GM23338 (cell line): ENCODE data around the gene APPBP2. TPM values are rescaled to one million over a fixed set of nuclear protein-coding genes. Genes with fewer than 3 reads are reported as not detected.

Source experiments
- ATAC-seq: fragments of 200-7000 bp; cut with Tn5 transposase; 3 replicates; pipeline ENCODE4 v1.9.1; 2020
- DNase-seq: peaks from one replicate; pipeline ENCODE4 v3.0.0-alpha.2; 2015; ENCODE audit warnings: low spot score
- H2AFZ ChIP-seq: fragments of 200-600 bp; sonication (generic); 2 replicates; pipeline ENCODE4 v1.8.0; 2016; ENCODE audit warnings: antibody characterized with exemption, mild to moderate bottlenecking, moderate library complexity
- H3F3A ChIP-seq: fragments of 200-600 bp; sonication (generic); replicated peaks from 2 replicates; pipeline ENCODE4 v1.8.0; 2017; ENCODE audit warnings: antibody characterized with exemption, mixed run types, low read depth
- H3K27ac ChIP-seq: fragments of 200-600 bp; sonication (generic); 2 replicates; pipeline ENCODE4 v1.6.1; 2016; ENCODE audit warnings: low read depth
- H3K27me3 ChIP-seq: fragments of 200-600 bp; sonication (generic); 2 replicates; pipeline ENCODE4 v1.8.0; 2016; ENCODE audit warnings: mild to moderate bottlenecking, mixed run types, moderate library complexity; ENCODE audit not compliant: insufficient read depth
- H3K36me3 ChIP-seq: fragments of 200-600 bp; sonication (generic); 2 replicates; pipeline ENCODE4 v1.8.0; 2016; ENCODE audit warnings: mild to moderate bottlenecking; ENCODE audit not compliant: insufficient read depth
- H3K4me1 ChIP-seq: fragments of 200-600 bp; sonication (generic); 2 replicates; pipeline ENCODE4 v1.8.0; 2016; ENCODE audit warnings: mild to moderate bottlenecking, moderate library complexity; ENCODE audit not compliant: insufficient read depth
- H3K4me2 ChIP-seq: fragments of 200-600 bp; sonication (generic); 2 replicates; pipeline ENCODE4 v1.7.1; 2017; ENCODE audit warnings: mixed run types
- H3K4me3 ChIP-seq: fragments of 200-600 bp; sonication (generic); 2 replicates; pipeline ENCODE4 v1.6.1; 2016; ENCODE audit warnings: mixed run types
- H3K79me2 ChIP-seq: fragments of 200-600 bp; sonication (generic); replicated peaks from 2 replicates; pipeline ENCODE4 v1.8.0; 2017; ENCODE audit warnings: mild to moderate bottlenecking; ENCODE audit not compliant: insufficient read depth
- H3K9me2 ChIP-seq: fragments of 200-600 bp; sonication (generic); 2 replicates; pipeline ENCODE4 v1.8.0; 2017; ENCODE audit not compliant: insufficient read depth
- H4K20me1 ChIP-seq: fragments of 200-600 bp; sonication (generic); replicated peaks from 2 replicates; pipeline ENCODE4 v1.8.0; 2017; ENCODE audit warnings: mild to moderate bottlenecking; ENCODE audit not compliant: insufficient read depth
- H3K27ac Mint-ChIP-seq: 2 replicates; pipeline ENCODE4 v1.8.0; 2020; ENCODE audit warnings: inconsistent platforms, mild to moderate bottlenecking, moderate library complexity, mixed read lengths
- H3K27me3 Mint-ChIP-seq: 3 replicates; pipeline ENCODE4 v1.8.0; 2022; ENCODE audit warnings: low read depth, mild to moderate bottlenecking, moderate library complexity, mixed read lengths, inconsistent platforms; ENCODE audit not compliant: insufficient read depth, poor library complexity
- H3K36me3 Mint-ChIP-seq: 3 replicates; pipeline ENCODE4 v1.8.0; 2021; ENCODE audit warnings: low read depth, mild to moderate bottlenecking, inconsistent platforms, moderate library complexity, mixed read lengths
- H3K4me1 Mint-ChIP-seq: 3 replicates; pipeline ENCODE4 v1.8.0; 2020; ENCODE audit warnings: mild to moderate bottlenecking, inconsistent platforms, mixed read lengths
- H3K4me3 Mint-ChIP-seq: 3 replicates; pipeline ENCODE4 v1.8.0; 2021; ENCODE audit warnings: moderate library complexity, mild to moderate bottlenecking, inconsistent platforms, mixed read lengths
- H3K9me3 Mint-ChIP-seq: 3 replicates; pipeline ENCODE4 v1.8.0; 2020; ENCODE audit warnings: moderate library complexity, mild to moderate bottlenecking, inconsistent platforms, mixed read lengths
- CREB1 ChIP-seq: fragments of 250-450 bp; sonication (Bioruptor Pico); IDR thresholded peaks from 2 replicates; pipeline ENCODE4 v1.5.0; 2020; ENCODE audit warnings: low read depth, mild to moderate bottlenecking, moderate library complexity
- EZH2 ChIP-seq: fragments of 200-600 bp; sonication (generic); IDR thresholded peaks from one replicate; pipeline ENCODE4 v1.8.0; 2017; ENCODE audit warnings: antibody characterized with exemption, mild to moderate bottlenecking, low read depth; ENCODE audit not compliant: unreplicated experiment
- EZH2phosphoT487 ChIP-seq: fragments of 200-600 bp; sonication (generic); IDR thresholded peaks from one replicate; pipeline ENCODE4 v1.8.1; 2018; ENCODE audit warnings: antibody characterized with exemption; ENCODE audit not compliant: unreplicated experiment
- JUNB ChIP-seq: IDR thresholded peaks from one replicate; pipeline ENCODE4 v1.6.1; 2016; ENCODE audit warnings: antibody characterized with exemption; ENCODE audit not compliant: unreplicated experiment
- NANOG ChIP-seq: IDR thresholded peaks from 2 replicates; pipeline ENCODE4 v1.6.1; 2016; ENCODE audit warnings: antibody characterized with exemption, borderline replicate concordance
- ZNF114 ChIP-seq: fragments of 250-450 bp; sonication (Bioruptor Pico); IDR thresholded peaks from 2 replicates; pipeline ENCODE4 v1.5.0; 2020; ENCODE audit warnings: mild to moderate bottlenecking, moderate library complexity
- polyA plus RNA-seq: library from polyadenylated mRNA; unstranded; fragments of >200 nt; fragmentation: Nextera tagmentation; extraction: Ambion mirVana; gene quantifications from 2 replicates; pipeline ENCODE4 v1.2.1, GENCODE V29; 2016
- total RNA-seq: library from RNA; depleted of rRNA; stranded (reverse); fragments of >200 nt; shearing (Covaris generic); gene quantifications from 2 replicates; pipeline ENCODE4 v1.2.3, GENCODE V29; 2014
- TF ChIP-seq, protein P1 (sequence below): IDR thresholded peaks from 2 replicates; pipeline ENCODE4 v1.6.1; 2016; ENCODE audit warnings: antibody characterized with exemption
- TF ChIP-seq, protein P2 (sequence below): fragments of 250-450 bp; sonication (Bioruptor Pico); IDR thresholded peaks from 2 replicates; pipeline ENCODE4 v1.5.0; 2020; ENCODE audit warnings: mild to moderate bottlenecking, moderate library complexity

The APPBP2 gene
- total and polyA plus RNA-seq, 2 experiments from 2014 or later, result 9.3 to 15.0 TPM

DNA sequence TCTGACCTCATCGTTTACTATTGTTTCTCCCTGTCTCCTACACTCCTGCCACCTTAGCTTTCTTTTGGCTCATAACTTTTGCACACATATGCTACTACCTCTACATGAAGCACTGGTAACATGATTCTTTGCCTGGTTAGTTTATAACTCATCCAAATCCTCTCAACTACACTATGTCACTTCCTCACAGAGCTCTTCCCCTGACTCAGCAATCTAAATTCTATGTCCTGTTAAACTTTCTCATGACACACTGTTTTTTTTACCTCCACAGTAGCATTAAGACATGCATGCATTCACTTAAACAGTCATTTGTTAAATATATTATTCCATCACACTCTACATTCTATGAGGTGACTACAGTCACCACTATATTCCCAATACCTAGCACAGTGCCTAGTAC, 19.7 kb downstream of the APPBP2 start:
- Histone ChIP-seq H3K27ac (no peak overlapping the region), H3K4me2 (no peak overlapping the region), H3K79me2 (peaks cover 100% of the 10 kb centered on the region), H3K4me1 (no peaks in the 10 kb centered on the region), H3K9me2 (no peaks in the 10 kb centered on the region), H2AFZ (no peak overlapping the region), H3F3A (no peaks in the 10 kb centered on the region), H4K20me1 (peaks cover 24% of the 10 kb centered on the region), H3K4me3 (no peak overlapping the region), H3K36me3 (no peaks in the 10 kb centered on the region), H3K27me3 (no peaks in the 10 kb centered on the region)
- H3K27ac Mint-ChIP-seq, result peak overlapping the region; percentile 20
- H3K27me3 Mint-ChIP-seq, result peaks cover 2% of the 10 kb centered on the region
- no peak overlapping the region for H3K4me3 Mint-ChIP-seq
- no peak for TF ChIP-seq EZH2
- TF ChIP-seq, protein P1, sequence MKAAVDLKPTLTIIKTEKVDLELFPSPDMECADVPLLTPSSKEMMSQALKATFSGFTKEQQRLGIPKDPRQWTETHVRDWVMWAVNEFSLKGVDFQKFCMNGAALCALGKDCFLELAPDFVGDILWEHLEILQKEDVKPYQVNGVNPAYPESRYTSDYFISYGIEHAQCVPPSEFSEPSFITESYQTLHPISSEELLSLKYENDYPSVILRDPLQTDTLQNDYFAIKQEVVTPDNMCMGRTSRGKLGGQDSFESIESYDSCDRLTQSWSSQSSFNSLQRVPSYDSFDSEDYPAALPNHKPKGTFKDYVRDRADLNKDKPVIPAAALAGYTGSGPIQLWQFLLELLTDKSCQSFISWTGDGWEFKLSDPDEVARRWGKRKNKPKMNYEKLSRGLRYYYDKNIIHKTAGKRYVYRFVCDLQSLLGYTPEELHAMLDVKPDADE, result no peak
- TF ChIP-seq NANOG, result no peak
- TF ChIP-seq JUNB, result no peak
- no peak for TF ChIP-seq CREB1
- no peak for ATAC-seq
- no peak for DNase-seq
- H3K36me3 Mint-ChIP-seq, result peaks cover 2% of the 10 kb centered on the region; the same call in 1 of the 3 replicates
- no peaks in the 10 kb centered on the region for H3K9me3 Mint-ChIP-seq
- H3K4me1 Mint-ChIP-seq, result peaks cover 3% of the 10 kb centered on the region; the same call in 1 of the 3 replicates

DNA sequence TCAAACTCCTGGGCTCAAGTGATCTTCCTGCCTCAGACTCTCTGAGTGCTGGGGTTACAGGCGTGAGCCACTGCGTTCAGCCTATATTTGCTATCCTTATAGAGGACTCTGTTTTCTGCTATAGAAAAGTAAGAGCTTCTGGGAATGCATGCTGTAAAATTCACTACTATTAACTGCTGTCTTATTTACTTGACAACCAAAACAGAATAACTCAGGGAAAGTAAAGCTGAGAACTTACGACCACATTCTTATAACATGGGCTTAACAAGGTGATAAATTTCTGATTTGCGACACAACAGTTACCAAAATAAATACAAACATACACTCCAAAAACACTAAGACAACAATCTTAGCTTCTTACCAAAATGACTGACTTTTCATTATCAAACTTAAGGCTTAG, 23.9 kb downstream of the APPBP2 start:
- no peaks in the 10 kb centered on the region for H3K27me3 Mint-ChIP-seq

More for the DNA sequence above, 23.9 kb downstream of the APPBP2 start:
- peaks cover 3% of the 10 kb centered on the region; the same call in 1 of the 3 replicates for H3K4me1 Mint-ChIP-seq
- no peaks in the 10 kb centered on the region for H3K9me2 ChIP-seq
- no peak overlapping the region for H2AFZ ChIP-seq
- H3K4me2 ChIP-seq, result no peak overlapping the region
- H3K36me3 Mint-ChIP-seq, result peaks cover 23% of the 10 kb centered on the region
- no peak overlapping the region for H3K4me3 ChIP-seq
- no peak overlapping the region for H3K4me3 Mint-ChIP-seq
- H4K20me1 ChIP-seq, result peaks cover 18% of the 10 kb centered on the region
- H3F3A ChIP-seq, result no peaks in the 10 kb centered on the region
- ATAC-seq (no peak), DNase-seq (no peak)
- H3K4me1 ChIP-seq, result no peaks in the 10 kb centered on the region
- H3K27ac Mint-ChIP-seq, result no peak overlapping the region
- H3K27ac ChIP-seq, result no peak overlapping the region
- H3K36me3 ChIP-seq, result no peaks in the 10 kb centered on the region
- no peaks in the 10 kb centered on the region for H3K9me3 Mint-ChIP-seq
- peaks cover 74% of the 10 kb centered on the region for H3K79me2 ChIP-seq
- H3K27me3 ChIP-seq, result no peaks in the 10 kb centered on the region
- TF ChIP-seq EZH2phosphoT487 (no peak), NANOG (no peak), JUNB (no peak), ZNF114 (no peak)
- TF ChIP-seq, protein P2, sequence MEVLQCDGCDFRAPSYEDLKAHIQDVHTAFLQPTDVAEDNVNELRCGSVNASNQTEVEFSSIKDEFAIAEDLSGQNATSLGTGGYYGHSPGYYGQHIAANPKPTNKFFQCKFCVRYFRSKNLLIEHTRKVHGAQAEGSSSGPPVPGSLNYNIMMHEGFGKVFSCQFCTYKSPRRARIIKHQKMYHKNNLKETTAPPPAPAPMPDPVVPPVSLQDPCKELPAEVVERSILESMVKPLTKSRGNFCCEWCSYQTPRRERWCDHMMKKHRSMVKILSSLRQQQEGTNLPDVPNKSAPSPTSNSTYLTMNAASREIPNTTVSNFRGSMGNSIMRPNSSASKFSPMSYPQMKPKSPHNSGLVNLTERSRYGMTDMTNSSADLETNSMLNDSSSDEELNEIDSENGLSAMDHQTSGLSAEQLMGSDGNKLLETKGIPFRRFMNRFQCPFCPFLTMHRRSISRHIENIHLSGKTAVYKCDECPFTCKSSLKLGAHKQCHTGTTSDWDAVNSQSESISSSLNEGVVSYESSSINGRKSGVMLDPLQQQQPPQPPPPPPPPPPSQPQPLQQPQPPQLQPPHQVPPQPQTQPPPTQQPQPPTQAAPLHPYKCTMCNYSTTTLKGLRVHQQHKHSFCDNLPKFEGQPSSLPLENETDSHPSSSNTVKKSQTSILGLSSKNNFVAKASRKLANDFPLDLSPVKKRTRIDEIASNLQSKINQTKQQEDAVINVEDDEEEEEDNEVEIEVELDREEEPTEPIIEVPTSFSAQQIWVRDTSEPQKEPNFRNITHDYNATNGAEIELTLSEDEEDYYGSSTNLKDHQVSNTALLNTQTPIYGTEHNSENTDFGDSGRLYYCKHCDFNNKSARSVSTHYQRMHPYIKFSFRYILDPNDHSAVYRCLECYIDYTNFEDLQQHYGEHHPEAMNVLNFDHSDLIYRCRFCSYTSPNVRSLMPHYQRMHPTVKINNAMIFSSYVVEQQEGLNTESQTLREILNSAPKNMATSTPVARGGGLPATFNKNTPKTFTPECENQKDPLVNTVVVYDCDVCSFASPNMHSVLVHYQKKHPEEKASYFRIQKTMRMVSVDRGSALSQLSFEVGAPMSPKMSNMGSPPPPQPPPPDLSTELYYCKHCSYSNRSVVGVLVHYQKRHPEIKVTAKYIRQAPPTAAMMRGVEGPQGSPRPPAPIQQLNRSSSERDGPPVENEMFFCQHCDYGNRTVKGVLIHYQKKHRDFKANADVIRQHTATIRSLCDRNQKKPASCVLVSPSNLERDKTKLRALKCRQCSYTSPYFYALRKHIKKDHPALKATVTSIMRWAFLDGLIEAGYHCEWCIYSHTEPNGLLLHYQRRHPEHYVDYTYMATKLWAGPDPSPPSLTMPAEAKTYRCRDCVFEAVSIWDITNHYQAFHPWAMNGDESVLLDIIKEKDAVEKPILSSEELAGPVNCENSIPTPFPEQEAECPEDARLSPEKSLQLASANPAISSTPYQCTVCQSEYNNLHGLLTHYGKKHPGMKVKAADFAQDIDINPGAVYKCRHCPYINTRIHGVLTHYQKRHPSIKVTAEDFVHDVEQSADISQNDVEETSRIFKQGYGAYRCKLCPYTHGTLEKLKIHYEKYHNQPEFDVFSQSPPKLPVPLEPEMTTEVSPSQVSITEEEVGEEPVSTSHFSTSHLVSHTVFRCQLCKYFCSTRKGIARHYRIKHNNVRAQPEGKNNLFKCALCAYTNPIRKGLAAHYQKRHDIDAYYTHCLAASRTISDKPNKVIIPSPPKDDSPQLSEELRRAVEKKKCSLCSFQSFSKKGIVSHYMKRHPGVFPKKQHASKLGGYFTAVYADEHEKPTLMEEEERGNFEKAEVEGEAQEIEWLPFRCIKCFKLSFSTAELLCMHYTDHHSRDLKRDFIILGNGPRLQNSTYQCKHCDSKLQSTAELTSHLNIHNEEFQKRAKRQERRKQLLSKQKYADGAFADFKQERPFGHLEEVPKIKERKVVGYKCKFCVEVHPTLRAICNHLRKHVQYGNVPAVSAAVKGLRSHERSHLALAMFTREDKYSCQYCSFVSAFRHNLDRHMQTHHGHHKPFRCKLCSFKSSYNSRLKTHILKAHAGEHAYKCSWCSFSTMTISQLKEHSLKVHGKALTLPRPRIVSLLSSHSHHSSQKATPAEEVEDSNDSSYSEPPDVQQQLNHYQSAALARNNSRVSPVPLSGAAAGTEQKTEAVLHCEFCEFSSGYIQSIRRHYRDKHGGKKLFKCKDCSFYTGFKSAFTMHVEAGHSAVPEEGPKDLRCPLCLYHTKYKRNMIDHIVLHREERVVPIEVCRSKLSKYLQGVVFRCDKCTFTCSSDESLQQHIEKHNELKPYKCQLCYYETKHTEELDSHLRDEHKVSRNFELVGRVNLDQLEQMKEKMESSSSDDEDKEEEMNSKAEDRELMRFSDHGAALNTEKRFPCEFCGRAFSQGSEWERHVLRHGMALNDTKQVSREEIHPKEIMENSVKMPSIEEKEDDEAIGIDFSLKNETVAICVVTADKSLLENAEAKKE, result no peak
- TF ChIP-seq, protein P1, result no peak
